Measurements from ENCODE around the gene ABCA2.

GRCh38 chr9:137002646-137003041 lies 25.4 kb downstream of the ABCA2 start:
- TF ChIP-seq EZH2 (IDR thresholded peaks at IDR 0.05) (no peak), POLR2AphosphoS5 (IDR thresholded peaks at IDR 0.05; ENCODE audit: borderline replicate concordance, low read depth, low read length) (no peak), FOXP2 (optimal IDR thresholded peaks at IDR 0.05; ENCODE audit: control extremely low read depth, extremely low read length, insufficient read depth) (no peak)

Measured in SK-N-MC (cell line).